ENCODE results near the gene TMEM125. TPM values are rescaled to one million over a fixed set of nuclear protein-coding genes. Genes with fewer than 3 reads are reported as not detected.

The TMEM125 gene
- total and polyA plus RNA-seq, 9 of the 15 experiments (the other 6 are each of a cell fraction or from before 2014, with no cell fraction given): 0.07 to 0.08 TPM; not detected in 7

GRCh38 chr1:43315481-43315880 lies 45.7 kb downstream of the TMEM125 start:
- Histone ChIP-seq H3K27ac (ENCODE audit: extremely low read depth, low read depth, low read length) (no peak overlapping the region), H3K4me2 (ENCODE audit: insufficient read depth, low read length) (no peak overlapping the region), H4K20me1 (replicated peaks; ENCODE audit: control insufficient read depth, insufficient read depth, low read length) (peaks cover 8% of the 10 kb centered on the region; the same call in 1 of the 2 replicates), H3K79me2 (ENCODE audit: control insufficient read depth, insufficient read depth, low read length) (no peaks in the 10 kb centered on the region), H3K36me3 (ENCODE audit: control insufficient read depth, insufficient read depth, low read length) (no peaks in the 10 kb centered on the region), H3K4me3 (no peak overlapping the region), H3K27me3 (ENCODE audit: control insufficient read depth in 2 of 2, insufficient read depth in 2 of 2, low read length in 2 of 2) (peaks cover 6 to 44% of the 10 kb centered on the region in 2 experiments; a peak in 3 of 5 replicates), H3K9ac (ENCODE audit: insufficient read depth in 1 of 2, low read depth in 2 of 2, low read length in 2 of 2) (no peak overlapping the region), H3K9me3 (replicated peaks; ENCODE audit: control insufficient read depth, insufficient read depth, low read depth, low read length) (no peaks in the 10 kb centered on the region), H2AFZ (ENCODE audit: low read depth, low read length) (no peak overlapping the region), H3K9me1 (ENCODE audit: control insufficient read depth, insufficient read depth, low read length) (no peaks in the 10 kb centered on the region), H3K4me1 (replicated peaks in 1 of 2; ENCODE audit: control insufficient read depth in 2 of 2, insufficient read depth in 2 of 2, low read length in 2 of 2) (peaks cover 3 to 16% of the 10 kb centered on the region in 2 experiments; a peak in 3 of 5 replicates)
- FAIRE-seq (no peak), ATAC-seq (no peak), DNase-seq (ENCODE audit: extremely low read depth in 1 of 4, low spot score in 3 of 4) (no peak)
- intact Hi-C loops (cut with micrococcal nuclease): no loop called here
- 8% methylated on average over 3 of the region's 3 CpGs for WGBS (ENCODE audit: insufficient coverage, low coverage, missing lambda C conversion rate)
- no TSS peak for BruUV-seq (replicated peaks)
- CTCF ChIA-PET (ENCODE audit: low intra/inter-chr PET ratio): no interaction called here
- POLR2A ChIA-PET: no interaction called here
- in situ Hi-C loops (cut with MboI): no loop called here
- TF ChIP-seq COPS2 (conservative IDR thresholded peaks at IDR 0.05) (no peak), ZNF217 (CRISPR knock-in tag; IDR thresholded peaks at IDR 0.05) (no peak), ZNF282 (CRISPR knock-in tag; IDR thresholded peaks at IDR 0.05) (no peak), TCFL5 (CRISPR knock-in tag; conservative IDR thresholded peaks at IDR 0.05) (no peak), CAMTA2 (CRISPR knock-in tag; conservative IDR thresholded peaks at IDR 0.05) (no peak), ZNF77 (CRISPR knock-in tag; IDR thresholded peaks at IDR 0.05) (no peak), ZNF354B (CRISPR knock-in tag; IDR thresholded peaks at IDR 0.05) (no peak), ZBTB33 (CRISPR knock-in tag; IDR thresholded peaks at IDR 0.05) (no peak), AFF1 (IDR thresholded peaks at IDR 0.05; ENCODE audit: low read depth in 1 of 2, partially characterized antibody in 2 of 2) (no peak), BDP1 (IDR thresholded peaks at IDR 0.05; ENCODE audit: insufficient read depth, insufficient read length) (no peak), ZBTB26 (CRISPR knock-in tag; IDR thresholded peaks at IDR 0.05) (no peak), RBM14 (IDR thresholded peaks at IDR 0.05; ENCODE audit: borderline replicate concordance, insufficient read depth, low read depth, low read length) (no peak), SRSF9 (IDR thresholded peaks at IDR 0.05; ENCODE audit: borderline replicate concordance, low read depth, low read length) (no peak), HNRNPH1 (optimal IDR thresholded peaks at IDR 0.05; ENCODE audit: low read depth, low read length) (no peak), ZNF384 (IDR thresholded peaks at IDR 0.05; ENCODE audit: low read depth, low read length) (no peak), GATAD2B (IDR thresholded peaks at IDR 0.05; ENCODE audit: borderline replicate concordance) (no peak), ZBTB7A (IDR thresholded peaks at IDR 0.05; ENCODE audit: borderline replicate concordance, control insufficient read depth, low read depth, low read length) (no peak), KLF13 (tag; IDR thresholded peaks at IDR 0.05; ENCODE audit: borderline replicate concordance, low read depth) (no peak)
